ENCODE data around the gene CYGB.

Gene CYGB

DNA sequence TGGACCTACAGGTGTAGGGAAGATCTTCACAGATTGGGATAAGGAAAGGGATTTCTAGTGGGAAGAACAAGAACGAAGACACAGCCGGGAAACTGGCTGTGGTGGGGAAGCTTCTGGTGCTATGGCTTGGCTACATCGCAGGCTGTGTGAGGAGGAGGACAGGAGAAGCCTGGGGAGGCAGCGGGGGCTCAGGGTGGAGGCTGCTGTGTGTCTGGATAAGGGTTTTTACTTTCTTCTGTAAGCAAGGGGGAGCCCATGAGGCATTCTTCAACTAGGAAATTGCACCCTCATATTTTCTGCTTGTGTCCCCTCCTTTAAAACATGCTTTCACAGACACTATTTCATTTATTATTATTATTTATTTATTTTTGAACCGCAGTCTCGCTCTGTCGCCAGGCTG is 33.4 kb downstream of the CYGB start:
- in situ Hi-C loops (cut with HindIII; ENCODE audit: low sequenced_read_pairs): no loop called here
- TF ChIP-seq, protein P1, sequence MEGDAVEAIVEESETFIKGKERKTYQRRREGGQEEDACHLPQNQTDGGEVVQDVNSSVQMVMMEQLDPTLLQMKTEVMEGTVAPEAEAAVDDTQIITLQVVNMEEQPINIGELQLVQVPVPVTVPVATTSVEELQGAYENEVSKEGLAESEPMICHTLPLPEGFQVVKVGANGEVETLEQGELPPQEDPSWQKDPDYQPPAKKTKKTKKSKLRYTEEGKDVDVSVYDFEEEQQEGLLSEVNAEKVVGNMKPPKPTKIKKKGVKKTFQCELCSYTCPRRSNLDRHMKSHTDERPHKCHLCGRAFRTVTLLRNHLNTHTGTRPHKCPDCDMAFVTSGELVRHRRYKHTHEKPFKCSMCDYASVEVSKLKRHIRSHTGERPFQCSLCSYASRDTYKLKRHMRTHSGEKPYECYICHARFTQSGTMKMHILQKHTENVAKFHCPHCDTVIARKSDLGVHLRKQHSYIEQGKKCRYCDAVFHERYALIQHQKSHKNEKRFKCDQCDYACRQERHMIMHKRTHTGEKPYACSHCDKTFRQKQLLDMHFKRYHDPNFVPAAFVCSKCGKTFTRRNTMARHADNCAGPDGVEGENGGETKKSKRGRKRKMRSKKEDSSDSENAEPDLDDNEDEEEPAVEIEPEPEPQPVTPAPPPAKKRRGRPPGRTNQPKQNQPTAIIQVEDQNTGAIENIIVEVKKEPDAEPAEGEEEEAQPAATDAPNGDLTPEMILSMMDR (IDR thresholded peaks at IDR 0.05; ENCODE audit: low read depth, low read length, missing control alignments): no peak
- no peak for DNase-seq (ENCODE audit: low read depth)
- H3K4me3 ChIP-seq (ENCODE audit: low read depth, low read length): no peak overlapping the region

- in situ Hi-C loops (cut with HindIII; ENCODE audit: low sequenced_read_pairs): no loop called here
- no peak for DNase-seq (ENCODE audit: low read depth)
- TF ChIP-seq, protein P1 (IDR thresholded peaks at IDR 0.05; ENCODE audit: low read depth, low read length, missing control alignments): no peak
- no peak overlapping the region for H3K4me3 ChIP-seq (ENCODE audit: low read depth, low read length)
Observed at GRCh38 chr17:76502341-76503211, 34.9 kb downstream of the CYGB start.

- no peak for DNase-seq (ENCODE audit: low read depth)
- peak overlapping the region; percentile 54 for H3K4me3 ChIP-seq (ENCODE audit: low read depth, low read length)
- in situ Hi-C loops (cut with HindIII; ENCODE audit: low sequenced_read_pairs): no loop called here
Observed at GRCh38 chr17:76501827-76502307, 35.6 kb downstream of the CYGB start.

DNA sequence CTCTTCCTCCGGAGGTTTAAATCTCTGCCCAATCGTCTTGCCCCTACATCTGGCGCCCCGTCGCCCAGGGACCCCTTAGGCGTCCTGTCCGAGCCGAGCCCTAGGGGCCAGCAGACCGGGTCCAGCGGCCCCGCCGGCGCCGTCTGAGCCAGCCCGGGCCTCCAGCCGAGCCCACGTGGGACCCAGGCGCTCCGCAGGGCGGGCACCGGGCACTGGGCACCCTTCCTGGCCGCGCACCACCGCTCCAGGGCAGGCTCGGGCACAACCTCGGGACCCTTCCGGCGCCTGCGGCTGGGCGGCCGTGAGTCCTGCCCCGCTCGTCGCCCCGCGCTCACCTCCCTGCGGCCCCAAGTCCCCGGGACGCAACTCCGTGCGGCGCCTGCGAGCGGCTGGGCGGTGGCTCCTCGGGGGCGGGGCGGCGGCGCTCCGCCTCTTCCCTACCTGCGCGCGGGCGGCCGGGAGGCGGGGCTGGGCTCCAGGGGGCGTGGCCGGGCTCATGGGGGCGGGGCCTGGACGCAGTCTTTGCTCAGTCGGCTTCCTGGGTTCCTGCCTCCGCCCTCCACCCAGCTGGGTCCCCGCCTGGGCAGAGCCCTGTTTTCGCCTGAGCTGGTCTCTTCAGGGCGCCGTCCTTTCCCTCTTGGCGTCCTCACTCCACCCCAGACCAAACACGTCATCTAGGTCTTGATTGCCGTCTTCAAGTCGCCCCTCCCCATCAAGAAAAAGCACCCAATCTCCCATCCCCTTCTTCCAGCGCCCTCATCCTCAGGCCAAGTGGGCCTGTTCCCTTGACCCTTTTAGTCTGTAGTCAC is 36.3 kb downstream of the CYGB start, which contains the start of gene RHBDF2:
Gene RHBDF2 (minus strand): TSS at position 406 of the 809 bp plus-strand sequence. CDS start 19,899 bp downstream, outside the sequence.
- DNase-seq (ENCODE audit: low read depth): no peak
- peak within 1 kb of the TSS; percentile 54 for H3K4me3 ChIP-seq (ENCODE audit: low read depth, low read length)
- in situ Hi-C loops (cut with HindIII; ENCODE audit: low sequenced_read_pairs): no loop called here
- TF ChIP-seq, protein P1 (IDR thresholded peaks at IDR 0.05; ENCODE audit: low read depth, low read length, missing control alignments): no peak

More at GRCh38 chr17:76501827-76502307, 35.6 kb downstream of the CYGB start:
- TF ChIP-seq, protein P1 (IDR thresholded peaks at IDR 0.05; ENCODE audit: low read depth, low read length, missing control alignments): no peak

DNA sequence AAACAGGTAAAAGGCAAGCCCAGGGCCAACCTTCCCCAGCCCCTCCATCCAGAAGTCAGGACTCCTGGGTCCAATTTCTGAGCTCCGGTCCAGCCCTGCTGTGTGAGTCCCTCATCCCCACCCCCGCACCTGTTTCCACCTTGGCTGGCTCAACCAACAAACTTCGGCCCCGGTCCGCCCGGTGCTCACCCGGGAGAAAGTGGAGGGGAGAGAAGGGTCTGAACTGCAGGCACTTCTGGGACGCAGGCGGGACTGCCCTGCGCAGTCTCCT is 36.8 kb downstream of the CYGB start:
- no peak for DNase-seq (ENCODE audit: low read depth)
- in situ Hi-C loops (cut with HindIII; ENCODE audit: low sequenced_read_pairs): no loop called here
- TF ChIP-seq, protein P1 (IDR thresholded peaks at IDR 0.05; ENCODE audit: low read depth, low read length, missing control alignments): no peak
- peak overlapping the region; percentile 54 for H3K4me3 ChIP-seq (ENCODE audit: low read depth, low read length)

DNA sequence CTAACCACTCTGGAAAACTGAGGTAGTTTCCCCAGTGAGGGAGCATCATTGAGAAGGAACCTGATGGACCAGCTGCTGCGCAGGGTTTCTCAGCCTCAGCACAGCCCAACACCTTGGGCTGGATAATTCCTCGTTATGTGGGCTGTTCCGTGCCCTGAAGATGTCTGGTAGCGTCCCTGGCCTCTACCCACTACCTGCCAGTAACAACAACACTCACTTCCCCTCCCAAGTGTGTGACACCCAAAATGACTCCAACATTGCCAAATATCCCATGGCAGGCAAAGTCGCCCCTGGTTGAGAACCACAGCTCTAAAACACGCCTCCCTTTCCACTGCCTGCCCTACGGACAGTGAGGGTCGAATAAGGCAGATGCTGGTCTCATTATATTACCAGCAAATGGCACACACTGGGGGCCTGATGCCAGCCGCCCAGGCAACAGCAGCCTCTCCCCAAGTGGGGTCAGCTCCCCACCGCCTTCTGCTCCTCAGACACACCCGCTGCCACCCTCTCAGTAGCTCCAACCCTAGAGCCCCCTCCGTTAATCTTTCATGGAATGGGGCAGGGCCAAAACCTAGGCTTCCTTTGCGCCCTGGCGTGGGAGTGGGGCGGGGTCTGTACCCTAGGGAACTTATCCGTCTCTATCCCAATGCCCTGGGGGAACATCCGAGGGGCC is 37.3 kb downstream of the CYGB start:
- H3K4me3 ChIP-seq (ENCODE audit: low read depth, low read length): peak overlapping the region; percentile 54
- no peak for DNase-seq (ENCODE audit: low read depth)
- TF ChIP-seq, protein P1 (IDR thresholded peaks at IDR 0.05; ENCODE audit: low read depth, low read length, missing control alignments): no peak
- in situ Hi-C loops (cut with HindIII; ENCODE audit: low sequenced_read_pairs): no loop called here
